Astrocyte (in vitro differentiated cells and primary cell): ENCODE data around the gene CCDC43. TPM values are rescaled to one million over a fixed set of nuclear protein-coding genes. Genes with fewer than 3 reads are reported as not detected.
"Not testable (repeated sequence)": the region's sequence is repeated elsewhere in the genome, so short reads cannot be mapped to it uniquely, and the experiment has no call there.

Source experiments
- DNase-seq: peaks from one replicate; pipeline ENCODE4 v3.0.0-alpha.2; 2010; ENCODE audit warnings: low read depth
- FAIRE-seq: peaks from 2 replicates; lab custom pipeline; 2011; peaks lifted over from hg19 to GRCh38; lab: Jason Lieb, UNC
- H2AFZ ChIP-seq: 2 replicates; pipeline ENCODE4 v1.6.0; 2012; ENCODE audit warnings: low read depth, low read length, inconsistent platforms
- H3K27ac ChIP-seq: 2 replicates; pipeline ENCODE4 v1.5.1; 2011; ENCODE audit warnings: low read depth, low read length, inconsistent platforms
- H3K27me3 ChIP-seq: 2 replicates; pipeline ENCODE4 v1.6.0; 2011; ENCODE audit warnings: low read length, inconsistent platforms; ENCODE audit not compliant: insufficient read depth
- H3K36me3 ChIP-seq: 2 replicates; pipeline ENCODE4 v1.5.1; 2011; ENCODE audit warnings: low read length, inconsistent platforms; ENCODE audit not compliant: insufficient read depth
- H3K4me1 ChIP-seq: 2 replicates; pipeline ENCODE4 v1.5.1; 2011; ENCODE audit warnings: low read length, inconsistent platforms; ENCODE audit not compliant: insufficient read depth
- H3K4me2 ChIP-seq: 2 replicates; pipeline ENCODE4 v1.6.0; 2012; ENCODE audit warnings: low read length, inconsistent platforms
- H3K4me3 ChIP-seq: 2 replicates; pipeline ENCODE4 v1.5.1; 2011; ENCODE audit warnings: low read depth, mild to moderate bottlenecking, low read length, inconsistent platforms; ENCODE audit not compliant: insufficient read depth
- H3K79me2 ChIP-seq: 2 replicates; pipeline ENCODE4 v1.6.0; 2012; ENCODE audit warnings: mild to moderate bottlenecking, low read length, inconsistent platforms; ENCODE audit not compliant: insufficient read depth
- H3K9ac ChIP-seq: 2 replicates; pipeline ENCODE4 v1.6.0; 2012; ENCODE audit warnings: mild to moderate bottlenecking, low read length, inconsistent platforms
- H3K9me3 ChIP-seq: 2 replicates; pipeline ENCODE4 v1.5.1; 2012; ENCODE audit warnings: low read depth, mild to moderate bottlenecking, low read length, inconsistent platforms; ENCODE audit not compliant: insufficient read depth
- H4K20me1 ChIP-seq: 2 replicates; pipeline ENCODE4 v1.6.0; 2012; ENCODE audit warnings: low read length, inconsistent platforms; ENCODE audit not compliant: insufficient read depth
- H3K27ac Mint-ChIP-seq: one replicate; pipeline ENCODE4 v1.8.0; 2021; ENCODE audit warnings: mild to moderate bottlenecking, mixed read lengths; ENCODE audit not compliant: unreplicated experiment
- H3K27me3 Mint-ChIP-seq: one replicate; pipeline ENCODE4 v1.8.0; 2021; ENCODE audit warnings: low read depth, mixed read lengths; ENCODE audit not compliant: unreplicated experiment
- H3K36me3 Mint-ChIP-seq: one replicate; pipeline ENCODE4 v1.8.0; 2021; ENCODE audit warnings: low read depth, mixed read lengths; ENCODE audit not compliant: unreplicated experiment
- H3K4me1 Mint-ChIP-seq: one replicate; pipeline ENCODE4 v1.8.0; 2021; ENCODE audit warnings: low read depth, mixed read lengths; ENCODE audit not compliant: unreplicated experiment
- H3K4me3 Mint-ChIP-seq: one replicate; pipeline ENCODE4 v1.8.0; 2021; ENCODE audit warnings: mild to moderate bottlenecking, moderate library complexity, mixed read lengths; ENCODE audit not compliant: unreplicated experiment
- H3K9me3 Mint-ChIP-seq: one replicate; pipeline ENCODE4 v1.8.0; 2021; ENCODE audit warnings: mild to moderate bottlenecking, mixed read lengths; ENCODE audit not compliant: unreplicated experiment
- CTCF ChIP-seq: IDR thresholded peaks from 2 replicates; pipeline ENCODE4 v1.5.1; 2011; ENCODE audit warnings: low read depth, mild to moderate bottlenecking, inconsistent platforms, low read length, moderate library complexity; ENCODE audit not compliant: insufficient read depth
- EZH2 ChIP-seq: IDR thresholded peaks from 2 replicates; pipeline ENCODE4 v1.6.1; 2012; ENCODE audit warnings: mild to moderate bottlenecking, low read length, inconsistent platforms; ENCODE audit not compliant: insufficient read depth
- total RNA-seq: library from RNA; stranded (reverse); gene quantifications from 2 replicates; pipeline ENCODE4 v1.2.1, GENCODE V29; 2021

Gene CCDC43
- total RNA-seq, 1 donor from 2014 or later, result 31.9 TPM

- DNase-seq, result no peak
- Histone ChIP-seq H3K4me3 (peak overlapping the region; percentile 87), H2AFZ (no peak overlapping the region), H3K4me1 (peaks cover 13% of the 10 kb centered on the region), H3K27me3 (no peaks in the 10 kb centered on the region), H3K27ac (no peak overlapping the region), H4K20me1 (no peaks in the 10 kb centered on the region), H3K4me2 (peak overlapping the region; percentile 99), H3K9me3 (no peaks in the 10 kb centered on the region), H3K36me3 (peaks cover 5% of the 10 kb centered on the region), H3K9ac (no peak overlapping the region), H3K79me2 (peaks cover 50% of the 10 kb centered on the region)
- Mint-ChIP-seq H3K27ac (no peak overlapping the region), H3K9me3 (no peaks in the 10 kb centered on the region), H3K36me3 (no peaks in the 10 kb centered on the region), H3K4me1 (peaks cover 6% of the 10 kb centered on the region), H3K27me3 (no peaks in the 10 kb centered on the region), H3K4me3 (peak overlapping the region; percentile 98)
- TF ChIP-seq CTCF (no peak), EZH2 (no peak)
- no peak for FAIRE-seq
Observed at GRCh38 chr17:44688200-44688599, 1.4 kb downstream of the CCDC43 start.

DNA sequence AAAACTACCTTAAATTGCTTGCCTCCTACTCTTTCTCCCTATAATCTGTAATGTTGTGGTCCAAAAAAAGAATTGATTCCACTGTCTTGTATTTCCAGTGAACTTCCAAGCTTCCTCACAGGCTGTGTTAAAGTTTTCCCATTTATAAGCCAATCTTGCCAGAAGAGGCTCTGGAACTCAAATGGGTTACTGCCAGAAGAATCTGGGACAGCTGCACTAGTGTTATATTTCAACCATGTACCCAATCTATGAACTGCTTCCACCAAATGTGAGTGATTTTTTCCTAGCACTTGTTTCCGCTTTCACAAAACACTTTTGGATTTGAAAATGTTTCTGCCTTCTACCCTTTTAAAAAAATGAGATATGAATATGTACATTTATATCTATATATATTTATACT, 1.8 kb downstream of the CCDC43 start:
- peaks cover 5% of the 10 kb centered on the region for H3K36me3 ChIP-seq
- H3K9me3 ChIP-seq, result no peaks in the 10 kb centered on the region
- no peak overlapping the region for H3K27ac ChIP-seq
- no peak overlapping the region for H3K4me3 ChIP-seq
- no peak overlapping the region for H3K27ac Mint-ChIP-seq
- no peak overlapping the region for H3K4me3 Mint-ChIP-seq
- H4K20me1 ChIP-seq, result no peaks in the 10 kb centered on the region
- peaks cover 50% of the 10 kb centered on the region for H3K79me2 ChIP-seq
- FAIRE-seq (no peak), DNase-seq (no peak)
- no peak for TF ChIP-seq CTCF
- no peak for TF ChIP-seq EZH2
- no peaks in the 10 kb centered on the region for H3K27me3 Mint-ChIP-seq
- no peak overlapping the region for H3K4me2 ChIP-seq
- H3K36me3 Mint-ChIP-seq, result no peaks in the 10 kb centered on the region
- peaks cover 13% of the 10 kb centered on the region for H3K4me1 ChIP-seq
- H3K27me3 ChIP-seq, result no peaks in the 10 kb centered on the region
- H3K9ac ChIP-seq, result no peak overlapping the region
- no peaks in the 10 kb centered on the region for H3K9me3 Mint-ChIP-seq
- no peak overlapping the region for H2AFZ ChIP-seq
- peaks cover 6% of the 10 kb centered on the region for H3K4me1 Mint-ChIP-seq

- not testable (repeated sequence) for H3K4me1 Mint-ChIP-seq, H3K4me3 ChIP-seq, DNase-seq, H3K4me2 ChIP-seq, H3K9me3 ChIP-seq, H3K9ac ChIP-seq, H3K27ac Mint-ChIP-seq, H4K20me1 ChIP-seq, H3K4me1 ChIP-seq, H3K27ac ChIP-seq, FAIRE-seq, H2AFZ ChIP-seq, H3K9me3 Mint-ChIP-seq, H3K4me3 Mint-ChIP-seq, H3K36me3 Mint-ChIP-seq, H3K27me3 ChIP-seq, H3K27me3 Mint-ChIP-seq
- Histone ChIP-seq H3K36me3 (peaks cover 16% of the 10 kb centered on the region), H3K79me2 (peaks cover 34% of the 10 kb centered on the region)
Observed at GRCh38 chr17:44683303-44683702, 6.3 kb downstream of the CCDC43 start.
